Effector memory CD4-positive, alpha-beta T cell (primary cell): ENCODE data around the gene GPRIN2.
"Not testable (repeated sequence)": the region's sequence is repeated elsewhere in the genome, so short reads cannot be mapped to it uniquely, and the experiment has no call there.

Experiments
- DNase-seq, 3 donors: peaks; one replicate each; pipeline ENCODE4 v3.0.0-alpha.2; 2020
- H3K27ac ChIP-seq: 2 replicates; pipeline ENCODE4 v1.7.0; 2013; ENCODE audit warnings: mild to moderate bottlenecking, low read length, moderate library complexity; ENCODE audit not compliant: insufficient read depth, poor library complexity, severe bottlenecking
- H3K27me3 ChIP-seq: replicated peaks from 2 replicates; pipeline ENCODE4 v1.7.0; 2013; ENCODE audit warnings: mild to moderate bottlenecking, low read length; ENCODE audit not compliant: insufficient read depth, control insufficient read depth, poor library complexity, severe bottlenecking
- H3K36me3 ChIP-seq: 2 replicates; pipeline ENCODE4 v1.7.0; 2013; ENCODE audit warnings: mild to moderate bottlenecking, low read length, moderate library complexity; ENCODE audit not compliant: control insufficient read depth, insufficient read depth
- H3K4me1 ChIP-seq: 2 replicates; pipeline ENCODE4 v1.7.0; 2013; ENCODE audit warnings: low read length, mild to moderate bottlenecking; ENCODE audit not compliant: control insufficient read depth, insufficient read depth, poor library complexity, severe bottlenecking
- H3K4me3 ChIP-seq: 2 replicates; pipeline ENCODE4 v1.7.0; 2013; ENCODE audit warnings: low read length, low read depth, mild to moderate bottlenecking; ENCODE audit not compliant: insufficient read depth, poor library complexity, severe bottlenecking
- H3K9me3 ChIP-seq: 2 replicates; pipeline ENCODE4 v1.7.0; 2013; ENCODE audit warnings: mild to moderate bottlenecking, low read length, moderate library complexity; ENCODE audit not compliant: control insufficient read depth

Gene GPRIN2

DNA sequence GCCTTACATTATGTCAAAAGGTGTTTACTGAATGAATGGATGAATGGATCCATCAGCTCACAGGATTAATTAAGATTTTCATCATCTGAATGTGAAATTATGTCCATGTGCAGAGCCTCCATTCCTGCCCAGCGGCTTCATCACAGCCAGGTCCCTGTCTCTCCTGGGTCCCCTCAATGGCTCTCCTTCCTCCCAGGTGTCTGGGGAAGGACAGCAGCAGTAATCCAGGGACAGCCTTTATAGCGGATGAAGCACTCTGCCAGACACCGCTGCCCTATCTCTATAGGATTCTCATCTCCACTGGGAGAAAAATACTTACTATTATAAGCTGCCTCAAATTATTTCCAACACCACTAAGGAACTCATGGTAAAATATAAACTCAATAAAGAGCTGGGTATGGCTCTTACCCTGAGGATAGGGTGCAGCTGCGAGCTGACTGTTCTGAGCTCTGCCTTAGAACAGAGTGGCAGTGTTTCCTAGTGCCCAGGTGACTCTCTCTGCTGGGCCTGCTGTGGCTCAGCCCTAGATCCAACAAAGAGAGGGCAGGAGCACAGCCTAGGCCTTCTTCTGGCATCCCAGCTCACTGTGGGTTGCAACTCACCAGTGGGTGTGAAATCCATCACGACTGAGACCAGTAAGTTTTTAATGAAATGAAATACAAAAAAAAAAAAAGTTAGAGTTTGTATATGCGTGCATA is 38.3 kb downstream of the GPRIN2 start:
- no peak for DNase-seq
- no peak overlapping the region for H3K4me3 ChIP-seq
- H3K27me3 ChIP-seq: no peaks in the 10 kb centered on the region
- H3K9me3 ChIP-seq: no peaks in the 10 kb centered on the region
- no peaks in the 10 kb centered on the region for H3K4me1 ChIP-seq
- no peaks in the 10 kb centered on the region for H3K36me3 ChIP-seq
- no peak overlapping the region for H3K27ac ChIP-seq

GRCh38 chr10:46517541-46517940 is 38.9 kb downstream of the GPRIN2 start:
- no peaks in the 10 kb centered on the region for H3K4me1 ChIP-seq
- no peak for DNase-seq
- H3K27me3 ChIP-seq: no peaks in the 10 kb centered on the region
- H3K9me3 ChIP-seq: no peaks in the 10 kb centered on the region
- H3K27ac ChIP-seq: no peak overlapping the region
- H3K4me3 ChIP-seq: no peak overlapping the region
- no peaks in the 10 kb centered on the region for H3K36me3 ChIP-seq

DNA sequence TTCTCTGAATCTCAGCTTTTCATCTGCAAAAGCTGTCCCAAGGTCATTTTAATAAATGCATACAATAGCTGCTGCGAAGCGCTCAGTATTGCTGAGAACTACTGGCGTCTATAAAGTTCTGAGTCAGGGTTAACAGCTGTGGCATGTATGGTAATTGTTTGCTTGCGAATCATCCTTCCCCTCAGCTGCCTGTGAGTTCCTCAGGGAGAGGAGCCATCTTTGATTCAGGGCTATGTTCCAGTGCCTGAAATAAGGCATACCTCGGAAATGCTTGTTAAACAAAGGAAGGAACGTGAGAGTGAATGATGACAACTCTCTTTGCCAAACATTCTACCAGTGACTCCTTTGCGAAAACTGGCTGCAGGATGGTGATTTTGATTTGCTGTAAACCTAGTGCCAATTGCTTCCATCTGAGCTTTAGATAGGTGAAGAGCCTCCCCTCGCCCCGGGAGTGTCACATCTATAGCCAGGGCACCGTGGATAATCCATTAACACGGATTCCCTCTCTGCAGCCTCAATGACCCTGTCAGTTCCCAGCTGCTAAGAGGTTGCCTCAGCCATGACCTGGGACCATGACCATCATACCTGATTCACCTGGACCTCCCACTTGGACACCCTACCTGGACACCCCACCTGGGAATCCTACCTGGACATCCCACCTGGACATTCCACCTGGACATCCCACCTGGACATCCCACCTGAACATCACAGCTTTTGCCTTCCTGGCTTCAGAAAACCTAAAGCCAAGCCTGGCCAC is 39.6 kb downstream of the GPRIN2 start:
- no peaks in the 10 kb centered on the region for H3K27me3 ChIP-seq
- H3K36me3 ChIP-seq: no peaks in the 10 kb centered on the region
- DNase-seq: no peak
- H3K4me3 ChIP-seq: no peak overlapping the region
- no peaks in the 10 kb centered on the region for H3K4me1 ChIP-seq
- H3K27ac ChIP-seq: no peak overlapping the region
- no peaks in the 10 kb centered on the region for H3K9me3 ChIP-seq

DNA sequence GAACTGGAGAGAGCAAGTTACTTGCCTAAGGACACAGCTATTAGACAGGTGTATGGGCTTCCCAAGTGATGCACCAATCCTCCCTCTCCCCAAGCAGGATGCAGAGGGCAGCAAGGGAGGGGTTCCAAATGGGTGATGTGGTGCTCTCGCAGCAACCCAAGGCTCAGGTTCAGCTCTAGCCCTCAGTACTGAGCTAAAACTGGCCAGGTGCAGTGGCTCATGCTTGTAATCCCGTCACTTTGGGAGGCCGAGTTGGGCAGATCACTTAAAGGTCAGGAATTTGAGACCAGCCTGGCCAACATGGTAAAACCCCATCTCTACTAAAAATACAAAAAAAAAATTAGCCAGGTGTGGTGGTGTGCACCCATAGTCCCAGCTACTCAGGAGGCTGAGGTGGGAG is 40.7 kb downstream of the GPRIN2 start:
- H3K4me3 ChIP-seq: no peak overlapping the region
- no peaks in the 10 kb centered on the region for H3K4me1 ChIP-seq
- no peaks in the 10 kb centered on the region for H3K36me3 ChIP-seq
- H3K9me3 ChIP-seq: no peaks in the 10 kb centered on the region
- H3K27me3 ChIP-seq: no peaks in the 10 kb centered on the region
- no peak for DNase-seq
- H3K27ac ChIP-seq: no peak overlapping the region

DNA sequence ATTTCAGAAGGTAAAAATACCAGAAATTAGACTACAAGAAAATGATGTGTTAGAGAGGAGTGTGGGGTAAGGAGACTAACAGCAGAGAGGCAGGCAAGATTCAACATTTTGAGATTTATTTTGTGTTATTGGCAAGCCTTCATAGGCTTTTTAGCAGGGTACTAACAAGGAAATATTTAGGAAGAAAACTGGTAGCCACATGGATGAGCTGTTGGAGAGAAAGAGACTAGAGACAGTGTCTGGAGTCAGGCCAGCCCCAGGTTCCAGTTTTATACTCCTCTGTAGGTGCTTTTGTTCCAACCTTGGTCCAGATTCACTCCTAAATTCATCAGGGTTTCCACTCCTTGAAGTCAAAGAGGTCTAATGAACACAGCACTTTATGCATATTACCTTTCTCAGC is 41.1 kb downstream of the GPRIN2 start:
- H3K27me3 ChIP-seq: no peaks in the 10 kb centered on the region
- H3K36me3 ChIP-seq: no peaks in the 10 kb centered on the region
- no peak for DNase-seq
- no peak overlapping the region for H3K27ac ChIP-seq
- no peak overlapping the region for H3K4me3 ChIP-seq
- no peaks in the 10 kb centered on the region for H3K9me3 ChIP-seq
- no peaks in the 10 kb centered on the region for H3K4me1 ChIP-seq

DNA sequence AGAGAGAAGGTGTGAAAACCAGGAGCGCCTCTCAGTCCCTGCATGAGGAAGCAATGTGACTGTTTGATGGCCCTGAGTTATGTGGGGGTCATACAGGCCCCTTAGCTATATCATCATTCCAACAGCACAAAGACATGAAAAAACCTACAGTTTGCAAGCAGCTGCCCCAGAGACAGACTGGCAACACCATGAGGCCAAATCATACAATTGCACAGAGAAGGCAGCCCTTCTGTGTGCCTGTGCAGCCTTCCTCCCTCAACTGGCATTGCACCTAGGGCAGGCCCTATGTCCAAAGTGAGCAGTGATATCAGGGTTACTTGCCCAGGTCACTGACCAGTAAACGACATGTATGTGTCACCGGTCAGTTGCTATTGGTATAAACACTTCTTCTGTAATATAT is 41.6 kb downstream of the GPRIN2 start:
- Histone ChIP-seq H3K4me3 (no peak overlapping the region), H3K4me1 (no peaks in the 10 kb centered on the region), H3K36me3 (no peaks in the 10 kb centered on the region), H3K27ac (no peak overlapping the region), H3K27me3 (no peaks in the 10 kb centered on the region), H3K9me3 (no peaks in the 10 kb centered on the region)
- no peak for DNase-seq

GRCh38 chr10:46514431-46514861 is 42.0 kb downstream of the GPRIN2 start:
- Histone ChIP-seq H3K9me3 (no peaks in the 10 kb centered on the region), H3K27ac (no peak overlapping the region), H3K4me3 (no peak overlapping the region), H3K27me3 (no peaks in the 10 kb centered on the region), H3K4me1 (no peaks in the 10 kb centered on the region), H3K36me3 (no peaks in the 10 kb centered on the region)
- no peak for DNase-seq

DNA sequence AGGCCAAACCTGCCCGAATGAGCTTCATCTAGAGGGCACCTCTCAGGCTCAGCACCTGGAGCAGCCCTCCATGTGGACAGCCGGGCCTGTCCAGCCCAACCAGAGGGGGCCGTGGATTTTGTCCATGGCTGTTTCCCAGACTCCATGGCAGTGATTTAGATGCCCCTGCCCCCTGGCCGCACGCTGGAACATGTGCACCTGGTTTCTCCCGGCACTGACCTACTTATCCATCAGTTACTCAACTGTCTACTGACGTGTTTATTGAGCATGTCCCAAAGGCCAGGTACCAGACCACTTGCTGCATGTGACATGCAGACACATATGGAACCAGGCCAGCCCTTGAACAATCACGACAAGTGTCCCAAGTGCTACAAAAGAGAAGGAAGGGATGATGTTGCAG is 43.1 kb downstream of the GPRIN2 start:
- not testable (repeated sequence) for DNase-seq, H3K36me3 ChIP-seq, H3K27me3 ChIP-seq, H3K4me3 ChIP-seq, H3K4me1 ChIP-seq, H3K27ac ChIP-seq, H3K9me3 ChIP-seq

DNA sequence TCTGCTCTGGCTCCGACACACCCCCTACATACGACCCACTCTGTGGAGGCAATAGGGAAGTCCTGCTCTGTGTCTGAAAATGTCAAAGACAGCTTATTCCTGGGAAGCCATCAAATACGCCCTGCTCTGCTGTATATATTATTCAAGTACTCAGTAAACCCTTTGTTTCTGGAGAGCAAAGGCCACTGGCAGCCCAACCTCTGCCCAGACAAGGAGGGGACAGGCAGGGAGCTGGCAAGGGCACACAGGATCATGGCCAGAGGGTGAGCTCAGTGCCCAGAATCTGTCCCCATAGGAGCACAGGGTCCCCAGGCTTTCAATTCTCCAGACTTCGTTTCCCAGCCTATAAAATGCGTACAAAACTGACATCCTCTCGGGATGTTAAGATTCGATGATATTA is 43.7 kb downstream of the GPRIN2 start:
- H3K27me3 ChIP-seq, H3K4me1 ChIP-seq, DNase-seq, H3K36me3 ChIP-seq, H3K4me3 ChIP-seq, H3K27ac ChIP-seq, H3K9me3 ChIP-seq: not testable (repeated sequence)

GRCh38 chr10:46512002-46512401 is 44.5 kb downstream of the GPRIN2 start:
- H3K4me3 ChIP-seq, H3K9me3 ChIP-seq, H3K36me3 ChIP-seq, H3K27me3 ChIP-seq, H3K4me1 ChIP-seq, DNase-seq, H3K27ac ChIP-seq: not testable (repeated sequence)
